Mucosa of rectum (tissue), 2 donors: ENCODE data around the gene POC1A.

Experiments
- H3K27ac ChIP-seq, 2 donors: one replicate each; pipeline ENCODE4 v1.7.0; 2013; ENCODE audit warnings: inconsistent platforms in 2 of 2, low read depth in 2 of 2, low read length in 2 of 2
- H3K27me3 ChIP-seq, 2 donors: one replicate each; pipeline ENCODE4 v1.7.0; 2013; ENCODE audit warnings: low read length in 2 of 2; ENCODE audit not compliant: control insufficient read depth in 2 of 2, insufficient read depth in 2 of 2
- H3K36me3 ChIP-seq, 2 donors: one replicate each; pipeline ENCODE4 v1.7.0; 2013; ENCODE audit warnings: low read length in 2 of 2; ENCODE audit not compliant: control insufficient read depth in 2 of 2, insufficient read depth in 2 of 2
- H3K4me1 ChIP-seq, 2 donors: one replicate each; pipeline ENCODE4 v1.7.0; 2013; ENCODE audit warnings: low read length in 2 of 2, mild to moderate bottlenecking in 1 of 2; ENCODE audit not compliant: control insufficient read depth in 2 of 2, insufficient read depth in 2 of 2
- H3K4me3 ChIP-seq, 2 donors: one replicate each; pipeline ENCODE4 v1.7.0; 2013; ENCODE audit warnings: low read length in 2 of 2
- H3K9ac ChIP-seq, 2 donors: one replicate each; pipeline ENCODE4 v1.7.0; 2013; ENCODE audit warnings: low read length in 2 of 2, low read depth in 1 of 2, mild to moderate bottlenecking in 1 of 2
- H3K9me3 ChIP-seq, 2 donors: one replicate each; pipeline ENCODE4 v1.7.0; 2013; ENCODE audit warnings: low read length in 2 of 2; ENCODE audit not compliant: control insufficient read depth in 2 of 2
- donor health status: healthy.
- donor health status: Normal muscosa, but diverticular disease.

Gene POC1A

DNA sequence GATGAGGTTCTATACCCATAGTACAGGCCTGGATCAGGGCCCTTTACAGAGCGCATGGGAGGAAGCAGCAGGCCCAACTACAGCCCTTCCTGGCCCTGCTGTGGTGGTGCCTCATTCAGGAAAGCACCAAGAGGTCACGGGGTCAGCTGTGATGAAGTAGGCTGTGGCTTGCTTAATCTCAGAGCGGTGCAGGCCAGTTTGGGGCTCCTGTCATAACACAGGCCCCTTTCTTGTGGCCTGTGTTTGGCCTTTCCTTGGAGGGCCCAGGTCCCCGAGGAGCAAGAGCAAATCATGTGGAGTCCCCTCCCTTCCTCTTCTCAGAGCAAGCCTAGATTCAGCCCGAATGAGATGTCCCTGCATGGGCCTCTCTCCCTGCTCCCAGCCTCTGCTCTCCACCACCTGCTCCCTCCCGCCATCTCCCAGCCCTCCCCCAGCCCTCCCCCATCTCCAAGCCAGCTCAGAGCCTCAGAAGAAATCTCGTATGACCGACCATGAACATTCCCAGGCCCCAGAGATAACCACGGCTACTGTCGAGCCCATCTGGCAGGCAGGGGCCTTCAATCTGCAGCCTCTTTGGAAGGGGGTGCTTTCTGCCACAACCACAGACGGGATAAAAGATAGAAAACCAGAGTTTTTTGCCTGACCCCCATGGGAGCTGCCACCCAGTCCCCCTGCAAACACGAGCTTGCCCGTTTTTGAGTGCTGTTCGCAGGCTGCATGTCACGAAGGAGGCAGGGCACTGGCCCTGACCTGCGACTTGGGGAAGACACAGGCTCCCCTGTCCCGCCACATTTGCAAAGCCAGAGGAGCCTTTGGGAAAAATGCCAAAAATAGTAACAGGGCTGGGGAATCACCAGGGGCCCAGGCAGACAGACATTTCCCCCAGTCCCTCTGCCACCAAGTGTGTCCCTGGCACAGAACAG is 65.5 kb downstream of the POC1A start:
- Histone ChIP-seq H3K9me3 (no peaks in the 10 kb centered on the region), H3K27me3 (no peaks in the 10 kb centered on the region), H3K36me3 (no peaks in the 10 kb centered on the region), H3K27ac (no peak overlapping the region), H3K9ac (no peak overlapping the region), H3K4me3 (no peak overlapping the region), H3K4me1 (no peaks in the 10 kb centered on the region)

DNA sequence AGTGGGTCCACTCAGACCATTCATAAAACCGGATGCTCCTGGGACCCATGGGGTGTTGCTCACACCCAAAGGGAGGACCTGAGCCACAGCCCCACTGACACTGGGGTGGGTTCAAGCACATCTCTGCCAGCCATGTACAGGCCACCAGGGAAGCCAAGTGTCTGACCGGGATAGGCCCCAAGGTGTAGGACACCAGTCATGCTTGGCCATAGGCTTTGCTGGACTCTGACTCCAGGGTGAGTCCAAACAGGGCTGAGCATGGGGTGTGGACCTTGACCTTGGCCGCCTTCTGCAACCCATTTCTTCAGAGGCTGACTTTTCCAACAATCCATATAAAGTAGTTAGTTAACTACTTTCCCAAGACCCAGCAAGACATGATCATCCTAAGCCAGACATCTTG is 66.5 kb downstream of the POC1A start:
- no peak overlapping the region for H3K27ac ChIP-seq
- H3K27me3 ChIP-seq, result no peaks in the 10 kb centered on the region
- no peak overlapping the region for H3K4me3 ChIP-seq
- H3K36me3 ChIP-seq, result no peaks in the 10 kb centered on the region
- H3K9ac ChIP-seq, result no peak overlapping the region
- H3K4me1 ChIP-seq, result no peaks in the 10 kb centered on the region
- no peaks in the 10 kb centered on the region for H3K9me3 ChIP-seq

DNA sequence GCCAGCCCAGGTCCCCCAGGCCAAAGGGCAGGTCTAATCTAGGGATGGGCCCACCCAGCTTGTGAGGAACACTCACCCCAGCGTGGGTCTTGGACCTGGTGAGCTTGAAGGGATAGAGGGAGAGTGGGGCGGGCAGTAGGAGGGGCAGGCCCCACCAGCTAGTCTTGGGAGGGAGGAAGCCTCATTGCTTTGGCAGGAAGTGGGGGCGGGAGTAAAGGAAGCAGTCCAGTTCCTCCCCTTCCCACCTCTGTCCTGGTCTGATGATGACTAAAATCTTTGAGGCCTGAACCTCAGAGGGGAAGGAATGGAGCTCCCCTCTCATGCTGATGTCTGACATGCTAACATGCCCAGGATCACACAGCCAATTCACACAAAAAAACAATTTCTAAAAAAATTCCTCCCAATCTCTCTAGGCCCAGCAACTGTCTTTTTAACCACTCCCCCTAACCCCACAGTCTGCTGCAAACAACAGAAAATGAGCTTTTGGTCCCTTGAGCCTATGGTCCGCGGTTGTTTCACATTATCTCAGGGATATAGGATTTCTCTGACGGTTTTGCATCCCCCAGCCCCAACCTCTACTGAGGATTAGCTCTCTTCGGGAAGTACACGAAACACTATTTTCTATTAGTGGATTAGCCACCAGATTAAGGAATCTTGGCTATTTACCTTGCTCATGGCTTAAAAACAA is 67.1 kb downstream of the POC1A start:
- Histone ChIP-seq H3K4me3 (no peak overlapping the region), H3K4me1 (no peaks in the 10 kb centered on the region), H3K9me3 (no peaks in the 10 kb centered on the region), H3K27me3 (no peaks in the 10 kb centered on the region), H3K9ac (no peak overlapping the region), H3K27ac (no peak overlapping the region), H3K36me3 (no peaks in the 10 kb centered on the region)

DNA sequence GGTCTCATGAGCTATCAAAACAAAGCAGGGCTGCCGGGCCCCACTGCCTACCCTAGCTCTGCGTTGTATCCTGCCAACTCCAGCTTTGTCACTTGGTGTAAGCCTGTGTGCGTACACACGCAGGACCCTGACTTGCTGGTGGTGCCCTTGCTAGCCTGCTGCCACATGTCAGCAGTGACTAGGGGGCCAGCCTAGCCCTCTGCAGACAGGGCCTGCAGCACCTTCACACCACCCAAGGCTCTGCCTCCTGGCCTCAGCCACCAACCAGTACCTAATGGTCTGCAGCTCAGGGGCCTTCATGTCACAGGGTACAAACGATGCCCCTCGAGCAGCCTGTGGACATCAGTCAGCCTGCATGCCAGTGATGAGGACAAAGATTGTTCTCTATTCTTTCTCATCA is 67.8 kb downstream of the POC1A start:
- Histone ChIP-seq H3K4me1 (peaks cover 0 to under 1% of the 10 kb centered on the region in 2 donors), H3K27ac (no peak overlapping the region), H3K27me3 (no peaks in the 10 kb centered on the region)

DNA sequence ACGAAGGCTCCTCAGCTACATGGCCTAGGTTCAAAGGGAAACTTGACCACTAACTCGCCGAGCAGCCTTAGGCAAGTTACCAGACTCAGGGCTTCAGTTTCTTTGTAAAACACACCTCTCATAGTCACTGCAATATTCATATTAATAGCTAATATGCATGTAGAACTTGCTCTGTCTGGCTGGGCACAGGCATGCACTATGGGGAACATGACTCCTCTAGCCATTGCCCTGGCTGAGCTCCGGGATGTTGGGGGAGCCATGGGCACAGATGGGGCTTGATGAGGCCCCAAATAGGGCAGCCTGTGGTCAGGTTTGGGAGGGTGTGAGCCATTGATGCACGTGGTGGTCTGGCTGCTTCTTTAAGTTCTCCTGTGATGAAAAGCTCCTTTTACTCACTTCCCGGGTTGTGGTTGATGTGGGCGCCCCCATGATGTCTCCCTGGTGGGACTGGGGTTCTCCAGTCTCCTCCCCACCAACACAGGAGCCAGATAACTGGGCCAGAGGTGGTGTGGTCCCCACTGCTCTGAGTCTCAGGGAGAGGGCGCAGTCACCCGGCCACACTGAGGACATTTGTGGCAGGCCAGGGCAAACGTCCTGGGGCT is 68.4 kb downstream of the POC1A start:
- Histone ChIP-seq H3K9me3 (no peaks in the 10 kb centered on the region), H3K27me3 (no peaks in the 10 kb centered on the region), H3K4me3 (no peak overlapping the region), H3K9ac (no peak overlapping the region), H3K27ac (no peak overlapping the region), H3K36me3 (no peaks in the 10 kb centered on the region), H3K4me1 (peaks cover 0 to 5% of the 10 kb centered on the region in 2 donors)

More for the DNA sequence above, 67.8 kb downstream of the POC1A start:
- H3K36me3 ChIP-seq, result no peaks in the 10 kb centered on the region
- no peak overlapping the region for H3K4me3 ChIP-seq
- H3K9ac ChIP-seq, result no peak overlapping the region
- H3K9me3 ChIP-seq, result no peaks in the 10 kb centered on the region

DNA sequence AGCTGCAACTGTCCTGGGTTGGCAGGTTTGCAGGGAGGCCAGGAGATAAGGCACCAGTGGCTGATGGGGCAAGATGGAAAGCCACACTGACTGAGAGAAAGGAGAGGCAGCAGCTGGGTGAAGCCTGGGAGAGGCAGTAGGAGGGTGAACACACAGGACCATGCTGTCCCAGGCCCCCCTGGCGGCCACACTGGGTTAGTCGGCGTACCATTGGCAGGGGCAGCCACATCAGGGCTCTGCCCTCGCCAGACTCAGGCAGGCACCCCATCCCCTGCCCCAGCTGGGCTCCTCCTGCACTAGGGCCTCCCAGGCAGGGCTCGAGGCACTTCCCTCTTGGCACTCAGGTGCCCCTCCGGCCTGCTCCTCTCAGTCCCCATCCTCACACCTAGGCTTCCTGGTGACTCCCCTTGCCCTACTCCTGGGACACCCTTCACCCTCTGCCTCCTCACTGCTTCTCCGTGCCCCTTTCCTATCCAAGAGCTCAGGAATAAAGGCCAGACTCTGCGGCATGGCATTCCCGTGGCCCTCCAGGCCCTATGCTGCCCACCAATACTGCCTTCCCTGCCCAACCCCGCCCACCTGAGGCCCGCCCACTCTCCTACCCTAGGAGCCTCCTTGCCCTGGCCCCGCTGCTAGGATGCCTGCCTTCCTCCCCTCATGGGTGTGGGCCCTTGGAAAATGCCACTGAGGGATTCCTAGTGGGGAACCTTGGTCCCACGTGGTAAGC is 69.1 kb downstream of the POC1A start:
- H3K27ac ChIP-seq, result no peak overlapping the region
- H3K9me3 ChIP-seq, result no peaks in the 10 kb centered on the region
- no peaks in the 10 kb centered on the region for H3K36me3 ChIP-seq
- no peak overlapping the region for H3K4me3 ChIP-seq
- peaks cover 0 to 5% of the 10 kb centered on the region in 2 donors for H3K4me1 ChIP-seq
- no peaks in the 10 kb centered on the region for H3K27me3 ChIP-seq
- H3K9ac ChIP-seq, result no peak overlapping the region

DNA sequence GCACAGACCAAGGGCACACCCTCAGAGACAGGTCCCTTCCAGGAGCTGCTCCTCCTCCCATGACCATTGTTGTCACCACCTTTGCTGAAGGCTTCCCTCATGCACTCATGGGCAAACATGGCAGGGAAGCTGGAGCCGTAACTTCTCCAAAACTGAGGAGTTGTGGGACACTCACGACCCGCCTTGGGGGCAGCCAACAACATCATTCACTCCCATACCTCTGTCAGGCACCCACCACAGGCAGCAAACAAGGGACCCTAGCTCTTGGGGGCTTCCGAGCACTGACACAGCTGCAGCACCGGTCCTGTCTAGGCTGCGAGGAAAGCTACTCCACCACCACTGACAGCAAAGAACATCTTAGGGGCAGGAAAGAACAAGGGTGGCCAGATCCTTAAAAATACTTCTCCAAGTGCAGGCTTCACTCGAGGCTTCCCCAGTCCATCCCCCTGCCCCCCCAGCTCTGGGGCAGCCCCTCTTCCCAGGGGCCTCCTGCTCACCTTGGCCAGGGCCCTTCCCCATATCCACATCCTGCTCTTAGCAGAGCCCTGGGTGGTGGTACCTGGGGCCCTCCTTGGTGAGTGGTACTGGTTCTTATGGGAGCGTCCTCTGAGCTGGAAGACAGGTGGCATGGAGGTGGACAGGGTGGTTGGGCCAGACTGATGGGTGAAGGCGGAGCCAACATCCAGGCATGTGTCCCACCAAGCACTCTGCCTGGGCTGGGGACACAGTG is 69.8 kb downstream of the POC1A start:
- H3K27ac ChIP-seq, result no peak overlapping the region
- no peak overlapping the region for H3K4me3 ChIP-seq
- H3K9ac ChIP-seq, result no peak overlapping the region
- H3K36me3 ChIP-seq, result no peaks in the 10 kb centered on the region
- no peaks in the 10 kb centered on the region for H3K9me3 ChIP-seq
- H3K4me1 ChIP-seq, result peaks cover 0 to 5% of the 10 kb centered on the region in 2 donors
- H3K27me3 ChIP-seq, result no peaks in the 10 kb centered on the region

DNA sequence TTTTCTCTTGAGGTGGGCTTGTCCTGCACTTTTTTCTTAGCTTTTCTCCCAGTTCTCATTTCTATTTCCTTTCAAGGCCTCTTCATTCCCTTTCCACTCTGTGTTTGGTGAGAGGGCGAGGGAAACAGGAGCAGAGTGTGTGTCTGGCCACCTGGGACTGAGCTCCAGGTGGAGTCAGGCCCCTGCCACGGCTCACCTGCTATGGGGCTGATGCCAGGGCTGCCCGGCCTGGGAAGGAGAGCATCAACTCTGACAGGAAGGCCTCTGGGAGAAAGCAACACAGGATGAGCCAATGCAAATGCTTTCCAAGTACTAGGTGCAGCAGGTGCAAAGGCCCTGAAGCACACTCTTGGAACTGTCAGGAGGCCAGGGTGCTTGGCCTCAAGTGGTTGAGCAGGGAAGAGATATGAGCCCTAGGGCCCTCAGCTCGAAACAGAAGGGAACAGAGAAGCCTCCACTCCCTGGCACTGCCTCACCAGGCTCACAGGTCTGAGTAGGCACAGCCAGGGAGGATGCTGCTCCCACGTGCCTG is 70.6 kb downstream of the POC1A start:
- no peak overlapping the region for H3K4me3 ChIP-seq
- H3K36me3 ChIP-seq, result no peaks in the 10 kb centered on the region
- H3K4me1 ChIP-seq, result peaks cover 0 to 5% of the 10 kb centered on the region in 2 donors
- H3K9ac ChIP-seq, result no peak overlapping the region
- no peak overlapping the region for H3K27ac ChIP-seq
- H3K9me3 ChIP-seq, result no peaks in the 10 kb centered on the region
- no peaks in the 10 kb centered on the region for H3K27me3 ChIP-seq

DNA sequence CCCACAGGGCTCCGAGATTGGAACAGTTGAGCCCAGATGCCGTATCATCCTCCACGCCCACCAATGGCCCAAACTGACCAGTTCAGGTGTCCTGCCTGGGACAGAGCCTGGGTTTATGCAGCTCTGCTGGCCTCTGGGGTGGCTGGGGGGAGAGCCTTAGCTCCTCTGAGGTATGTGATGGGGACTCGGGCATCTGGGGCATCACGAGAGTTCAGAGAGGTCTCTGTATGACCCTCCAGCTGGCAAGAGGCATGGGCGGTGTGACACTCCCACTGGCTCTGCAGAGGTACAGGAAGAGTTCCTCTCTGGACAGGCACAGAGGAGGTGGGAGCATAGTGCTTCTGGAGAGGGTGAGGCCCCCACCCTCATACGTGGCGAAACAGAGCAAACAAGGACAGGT is 71.3 kb downstream of the POC1A start:
- Histone ChIP-seq H3K36me3 (no peaks in the 10 kb centered on the region), H3K27ac (no peak overlapping the region), H3K9ac (no peak overlapping the region), H3K27me3 (no peaks in the 10 kb centered on the region), H3K4me1 (peaks cover 0 to 5% of the 10 kb centered on the region in 2 donors), H3K9me3 (no peaks in the 10 kb centered on the region), H3K4me3 (no peak overlapping the region)
